Erythroblast (primary cell): Measurements from ENCODE around the gene TBC1D19.
"Not testable (repeated sequence)": the region's sequence is repeated elsewhere in the genome, so short reads cannot be mapped to it uniquely, and the experiment has no call there.

Experiments used
- GATA1 ChIP-seq: IDR thresholded peaks from 2 replicates; pipeline ENCODE4 v1.6.1; 2011; ENCODE audit warnings: low read depth, mild to moderate bottlenecking, control low read depth, low read length, moderate library complexity
- POLR2A ChIP-seq: IDR thresholded peaks from 2 replicates; pipeline ENCODE4 v1.6.1; 2011; ENCODE audit warnings: mild to moderate bottlenecking, low read length

GRCh38 chr4:26581341-26581740 is 2.5 kb upstream of the TBC1D19 start:
- not testable (repeated sequence) for TF ChIP-seq POLR2A, GATA1
